Activated B cell treated with CpG ODN at 0.5 μM for 24 hours (primary cell): Measurements from ENCODE around the gene NT5C1A. TPM values are rescaled to one million over a fixed set of nuclear protein-coding genes. Genes with fewer than 3 reads are reported as not detected.

Source experiments
- ATAC-seq: fragments of 200-7000 bp; cut with Tn5 transposase; one replicate; pipeline ENCODE4 v1.10.0; 2021; ENCODE audit warnings: low read depth, mild to moderate bottlenecking, moderate library complexity
- CTCF ChIA-PET: fragments of 350-600 bp; sonication (Branson Sonifier 250); formaldehyde crosslinking; loops from one replicate; lab custom pipeline; 2021; ENCODE audit warnings: antibody characterized with exemption; lab: Charles Lee
- POLR2A ChIA-PET: fragments of 350-600 bp; sonication (Branson Sonifier 250); formaldehyde crosslinking; loops from one replicate; lab custom pipeline; 2021; ENCODE audit warnings: antibody characterized with exemption; lab: Charles Lee
- DNase-seq: peaks from one replicate; pipeline ENCODE4 v3.0.0; 2022
- H3K27ac Mint-ChIP-seq: one replicate; pipeline ENCODE4 v1.8.0; 2020; ENCODE audit warnings: mixed read lengths
- H3K27me3 Mint-ChIP-seq: one replicate; pipeline ENCODE4 v1.8.0; 2021; ENCODE audit warnings: mixed read lengths
- H3K36me3 Mint-ChIP-seq: one replicate; pipeline ENCODE4 v1.8.0; 2021; ENCODE audit warnings: low read depth, mixed read lengths
- H3K4me1 Mint-ChIP-seq: one replicate; pipeline ENCODE4 v1.8.0; 2021; ENCODE audit warnings: mixed read lengths
- H3K4me3 Mint-ChIP-seq: one replicate; pipeline ENCODE4 v1.8.0; 2020; ENCODE audit warnings: mild to moderate bottlenecking, mixed read lengths
- H3K9me3 Mint-ChIP-seq: one replicate; pipeline ENCODE4 v1.8.0; 2020; ENCODE audit warnings: mixed read lengths
- intact Hi-C: fragments of 100-400 bp; cut with micrococcal nuclease; formaldehyde crosslinking; loops from one replicate; pipeline ENCODE4 v1.15.1; 2024
- total RNA-seq: library from RNA; stranded (reverse); gene quantifications from 2 replicates; pipeline ENCODE4 v1.2.3, GENCODE V29; 2022
- TF ChIP-seq, protein P1 (sequence below): fragments of 200-600 bp; IDR thresholded peaks from one replicate; pipeline ENCODE4 v1.8.0; 2022; ENCODE audit warnings: antibody characterized with exemption, mild to moderate bottlenecking

The NT5C1A gene
- total RNA-seq, 1 donor from 2014 or later, result not detected

DNA sequence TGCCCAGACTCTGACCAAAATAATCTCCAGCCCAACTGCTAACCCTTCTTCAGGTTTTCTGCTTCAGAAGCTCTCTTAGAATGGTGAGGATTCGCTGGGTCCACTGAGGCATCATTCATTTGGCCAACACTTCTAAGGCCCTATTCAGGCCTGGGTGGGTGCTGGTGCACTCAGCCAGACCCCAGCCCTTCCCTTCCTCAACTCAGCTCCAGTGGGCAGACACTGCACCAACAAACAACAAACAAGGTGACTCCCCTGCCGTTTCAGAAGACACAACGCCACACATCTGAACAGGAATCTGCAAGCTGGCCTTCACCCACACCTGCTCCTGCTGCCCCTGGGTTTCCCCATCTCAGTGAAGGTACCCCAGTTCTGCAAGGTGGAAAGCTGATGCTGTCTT is 38.5 kb downstream of the NT5C1A start:
- POLR2A ChIA-PET, result interaction anchor here (0.6 kb wide), 1 partner anchor 11 kb away, joined by 3 read pairs; no protein-coding TSS in a partner anchor

DNA sequence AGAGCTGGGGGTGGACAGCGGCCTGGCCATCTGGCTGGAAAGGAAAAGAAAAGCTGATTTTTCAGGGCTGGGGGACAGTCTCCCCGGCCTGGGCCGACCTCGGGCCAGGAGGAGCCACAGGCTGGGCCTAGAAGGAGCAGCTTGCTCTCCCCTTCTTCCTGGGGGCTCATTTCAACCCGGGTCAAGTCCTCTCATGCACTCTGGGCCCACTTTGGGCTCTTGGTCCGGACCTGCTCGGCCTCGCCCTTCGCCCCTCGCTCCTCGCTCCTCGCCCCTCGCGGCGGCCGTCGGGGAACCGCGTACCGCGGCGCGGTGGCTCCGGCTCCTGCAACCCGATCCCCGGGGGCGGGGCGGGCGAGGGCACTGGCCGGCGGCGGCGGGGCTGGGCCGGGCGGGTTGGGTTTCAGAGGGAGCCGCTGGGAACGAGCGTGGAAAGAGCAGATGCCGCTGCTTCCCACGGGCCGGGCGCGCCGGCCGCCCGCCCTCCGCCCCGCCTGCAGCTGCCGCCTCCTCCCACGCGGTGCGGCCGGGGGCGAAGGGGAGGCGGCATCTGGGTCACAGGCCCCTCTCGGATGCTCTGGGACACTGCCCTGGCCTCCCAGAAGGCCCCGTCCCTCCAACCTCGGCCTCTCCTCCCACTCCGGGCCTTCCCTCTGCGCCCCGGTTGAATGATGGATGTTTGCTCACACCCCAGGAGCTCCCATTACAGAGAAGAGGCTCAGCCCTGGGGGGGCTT is 39.1 kb downstream of the NT5C1A start:
- Mint-ChIP-seq H3K4me1 (no peaks in the 10 kb centered on the region), H3K4me3 (no peak overlapping the region), H3K36me3 (no peaks in the 10 kb centered on the region), H3K27me3 (peaks cover 21% of the 10 kb centered on the region), H3K27ac (no peak overlapping the region), H3K9me3 (no peaks in the 10 kb centered on the region)
- TF ChIP-seq, protein P1, sequence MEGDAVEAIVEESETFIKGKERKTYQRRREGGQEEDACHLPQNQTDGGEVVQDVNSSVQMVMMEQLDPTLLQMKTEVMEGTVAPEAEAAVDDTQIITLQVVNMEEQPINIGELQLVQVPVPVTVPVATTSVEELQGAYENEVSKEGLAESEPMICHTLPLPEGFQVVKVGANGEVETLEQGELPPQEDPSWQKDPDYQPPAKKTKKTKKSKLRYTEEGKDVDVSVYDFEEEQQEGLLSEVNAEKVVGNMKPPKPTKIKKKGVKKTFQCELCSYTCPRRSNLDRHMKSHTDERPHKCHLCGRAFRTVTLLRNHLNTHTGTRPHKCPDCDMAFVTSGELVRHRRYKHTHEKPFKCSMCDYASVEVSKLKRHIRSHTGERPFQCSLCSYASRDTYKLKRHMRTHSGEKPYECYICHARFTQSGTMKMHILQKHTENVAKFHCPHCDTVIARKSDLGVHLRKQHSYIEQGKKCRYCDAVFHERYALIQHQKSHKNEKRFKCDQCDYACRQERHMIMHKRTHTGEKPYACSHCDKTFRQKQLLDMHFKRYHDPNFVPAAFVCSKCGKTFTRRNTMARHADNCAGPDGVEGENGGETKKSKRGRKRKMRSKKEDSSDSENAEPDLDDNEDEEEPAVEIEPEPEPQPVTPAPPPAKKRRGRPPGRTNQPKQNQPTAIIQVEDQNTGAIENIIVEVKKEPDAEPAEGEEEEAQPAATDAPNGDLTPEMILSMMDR, result no peak
- ChIA-PET CTCF (interaction anchor here (1.2 kb wide), 1 partner anchor 25 kb away, joined by 3 read pairs; no protein-coding TSS in a partner anchor), POLR2A (interaction anchor here (0.6 kb wide), 1 partner anchor 12 kb away, joined by 3 read pairs; no protein-coding TSS in a partner anchor)
- DNase-seq (no peak), ATAC-seq (no peak)
- intact Hi-C loops, result no loop called here

More for the DNA sequence above, 38.5 kb downstream of the NT5C1A start:
- Mint-ChIP-seq H3K36me3 (no peaks in the 10 kb centered on the region), H3K9me3 (no peaks in the 10 kb centered on the region), H3K4me3 (no peak overlapping the region), H3K27me3 (peaks cover 25% of the 10 kb centered on the region), H3K27ac (no peak overlapping the region), H3K4me1 (no peaks in the 10 kb centered on the region)
- intact Hi-C loops, result no loop called here
- ATAC-seq, result no peak
- TF ChIP-seq, protein P1, result no peak
- CTCF ChIA-PET, result no interaction called here
- DNase-seq, result no peak

DNA sequence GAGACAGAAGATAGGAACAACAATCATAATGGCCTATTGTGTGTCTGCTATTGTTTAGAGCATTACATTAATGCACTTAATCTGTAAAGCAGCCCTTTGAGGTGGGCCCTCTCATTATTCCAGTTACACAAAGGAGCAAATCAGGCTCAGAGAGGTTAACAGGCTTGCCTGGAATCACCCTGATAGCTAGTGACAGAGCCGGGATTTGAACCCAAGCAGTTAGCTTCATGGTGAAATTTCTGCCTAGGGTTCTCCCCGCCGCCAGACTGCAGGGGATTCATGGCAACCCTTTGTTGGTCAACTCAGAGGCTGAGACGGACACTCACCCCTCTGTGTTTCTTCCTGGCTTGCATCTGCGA is 39.6 kb downstream of the NT5C1A start:
- Mint-ChIP-seq H3K9me3 (no peaks in the 10 kb centered on the region), H3K36me3 (no peaks in the 10 kb centered on the region), H3K4me3 (no peak overlapping the region), H3K27ac (no peak overlapping the region), H3K27me3 (peaks cover 15% of the 10 kb centered on the region), H3K4me1 (no peaks in the 10 kb centered on the region)
- no peak for ATAC-seq
- DNase-seq, result no peak
- ChIA-PET POLR2A (no interaction called here), CTCF (interaction anchor here (1.2 kb wide), 1 partner anchor 26 kb away, joined by 3 read pairs; no protein-coding TSS in a partner anchor)
- TF ChIP-seq, protein P1, result no peak
- intact Hi-C loops, result no loop called here

DNA sequence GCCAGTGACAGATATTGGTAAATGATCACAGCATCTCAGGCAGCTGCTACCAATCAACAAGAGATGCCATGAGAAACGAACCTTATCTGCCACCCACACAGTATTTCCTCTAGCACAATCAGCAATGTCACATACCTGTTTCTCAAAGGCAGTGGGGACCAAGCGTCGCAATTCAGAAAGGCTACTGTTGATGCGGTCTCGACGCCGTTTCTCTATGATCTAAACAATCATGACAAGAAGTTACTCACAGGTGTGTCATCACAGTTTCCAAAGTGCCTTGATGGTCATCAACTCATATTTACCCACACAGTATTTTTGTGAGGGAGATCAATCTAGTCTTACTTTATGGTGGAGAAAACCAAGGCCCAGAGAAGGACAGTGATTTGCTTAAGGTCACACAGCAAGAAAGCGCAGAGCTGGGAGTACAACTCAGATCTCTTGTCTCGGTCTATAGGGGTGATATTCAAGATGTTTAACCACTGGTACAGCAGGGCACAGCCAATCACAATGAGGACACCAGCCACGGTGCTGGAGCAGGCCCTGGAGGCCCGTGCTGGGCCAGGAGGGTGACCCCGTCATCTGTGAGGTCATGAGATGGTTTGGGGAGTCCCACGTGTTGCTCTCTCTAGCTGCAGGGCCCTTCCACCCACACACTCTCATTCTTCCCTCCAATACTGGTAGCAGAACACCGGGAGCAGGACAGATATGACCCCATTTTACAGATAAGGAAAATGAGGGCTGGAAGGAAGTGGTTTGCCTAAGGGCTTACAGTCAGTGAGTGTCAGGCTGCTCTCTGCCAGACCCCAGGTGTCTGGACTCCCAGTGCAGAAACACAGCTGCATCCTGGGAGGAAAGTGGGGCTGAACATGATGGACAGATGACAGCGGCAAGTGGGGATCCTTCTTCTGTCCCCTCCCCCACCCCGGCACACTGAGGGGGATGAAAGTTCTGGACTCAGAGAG is 40.3 kb downstream of the NT5C1A start:
- H3K9me3 Mint-ChIP-seq, result no peaks in the 10 kb centered on the region
- H3K27ac Mint-ChIP-seq, result no peak overlapping the region
- POLR2A ChIA-PET, result no interaction called here
- no peak for DNase-seq
- intact Hi-C loops, result no loop called here
- no peak for ATAC-seq
- no peaks in the 10 kb centered on the region for H3K4me1 Mint-ChIP-seq
- H3K27me3 Mint-ChIP-seq, result peaks cover 10% of the 10 kb centered on the region
- CTCF ChIA-PET, result interaction anchor here (1.2 kb wide), 1 partner anchor 26 kb away, joined by 3 read pairs; no protein-coding TSS in a partner anchor
- no peak overlapping the region for H3K4me3 Mint-ChIP-seq
- no peaks in the 10 kb centered on the region for H3K36me3 Mint-ChIP-seq
- TF ChIP-seq, protein P1, result no peak
